Astrocyte of the spinal cord (primary cell): Measurements from ENCODE around the gene PKD1L1.

Experiments
- DNase-seq: peaks from one replicate; pipeline ENCODE4 v3.0.0; 2011; ENCODE audit warnings: low read depth, low spot score
- H3K4me3 ChIP-seq: 2 replicates; pipeline ENCODE4 v1.5.1; 2011; ENCODE audit warnings: low read depth, mild to moderate bottlenecking, low read length, moderate library complexity
- in situ Hi-C: cut with HindIII; loops from 2 replicates; pipeline ENCODE4 v1.10.0; 2017; ENCODE audit warnings: low sequenced_read_pairs
- TF ChIP-seq, protein P1 (sequence below): IDR thresholded peaks from 2 replicates; pipeline ENCODE4 v1.5.1; 2012; ENCODE audit warnings: low read depth, mild to moderate bottlenecking, low read length, inconsistent platforms

The PKD1L1 gene

DNA sequence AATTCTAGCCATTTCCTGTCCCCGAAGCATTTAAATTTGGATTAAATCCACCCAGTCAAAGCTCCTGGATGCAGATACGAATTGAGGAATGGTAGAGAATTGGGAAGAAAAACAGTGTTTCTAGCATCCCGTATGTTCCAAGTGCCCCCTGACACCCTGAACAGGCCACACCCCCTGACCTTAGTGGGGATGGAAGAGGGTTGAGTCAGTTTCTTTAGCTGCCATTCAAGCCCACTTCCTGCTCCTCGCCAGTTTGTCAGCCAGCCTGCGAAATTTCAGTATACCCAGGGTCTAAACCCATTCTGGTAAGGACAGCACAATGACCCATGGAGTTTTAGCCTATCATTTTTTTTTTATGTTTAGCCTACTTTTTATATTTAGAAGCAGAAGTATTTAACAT is 101.1 kb downstream of the PKD1L1 start:
- DNase-seq, result no peak
- H3K4me3 ChIP-seq, result no peak overlapping the region
- in situ Hi-C loops, result no loop called here
- TF ChIP-seq, protein P1, sequence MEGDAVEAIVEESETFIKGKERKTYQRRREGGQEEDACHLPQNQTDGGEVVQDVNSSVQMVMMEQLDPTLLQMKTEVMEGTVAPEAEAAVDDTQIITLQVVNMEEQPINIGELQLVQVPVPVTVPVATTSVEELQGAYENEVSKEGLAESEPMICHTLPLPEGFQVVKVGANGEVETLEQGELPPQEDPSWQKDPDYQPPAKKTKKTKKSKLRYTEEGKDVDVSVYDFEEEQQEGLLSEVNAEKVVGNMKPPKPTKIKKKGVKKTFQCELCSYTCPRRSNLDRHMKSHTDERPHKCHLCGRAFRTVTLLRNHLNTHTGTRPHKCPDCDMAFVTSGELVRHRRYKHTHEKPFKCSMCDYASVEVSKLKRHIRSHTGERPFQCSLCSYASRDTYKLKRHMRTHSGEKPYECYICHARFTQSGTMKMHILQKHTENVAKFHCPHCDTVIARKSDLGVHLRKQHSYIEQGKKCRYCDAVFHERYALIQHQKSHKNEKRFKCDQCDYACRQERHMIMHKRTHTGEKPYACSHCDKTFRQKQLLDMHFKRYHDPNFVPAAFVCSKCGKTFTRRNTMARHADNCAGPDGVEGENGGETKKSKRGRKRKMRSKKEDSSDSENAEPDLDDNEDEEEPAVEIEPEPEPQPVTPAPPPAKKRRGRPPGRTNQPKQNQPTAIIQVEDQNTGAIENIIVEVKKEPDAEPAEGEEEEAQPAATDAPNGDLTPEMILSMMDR, result no peak

DNA sequence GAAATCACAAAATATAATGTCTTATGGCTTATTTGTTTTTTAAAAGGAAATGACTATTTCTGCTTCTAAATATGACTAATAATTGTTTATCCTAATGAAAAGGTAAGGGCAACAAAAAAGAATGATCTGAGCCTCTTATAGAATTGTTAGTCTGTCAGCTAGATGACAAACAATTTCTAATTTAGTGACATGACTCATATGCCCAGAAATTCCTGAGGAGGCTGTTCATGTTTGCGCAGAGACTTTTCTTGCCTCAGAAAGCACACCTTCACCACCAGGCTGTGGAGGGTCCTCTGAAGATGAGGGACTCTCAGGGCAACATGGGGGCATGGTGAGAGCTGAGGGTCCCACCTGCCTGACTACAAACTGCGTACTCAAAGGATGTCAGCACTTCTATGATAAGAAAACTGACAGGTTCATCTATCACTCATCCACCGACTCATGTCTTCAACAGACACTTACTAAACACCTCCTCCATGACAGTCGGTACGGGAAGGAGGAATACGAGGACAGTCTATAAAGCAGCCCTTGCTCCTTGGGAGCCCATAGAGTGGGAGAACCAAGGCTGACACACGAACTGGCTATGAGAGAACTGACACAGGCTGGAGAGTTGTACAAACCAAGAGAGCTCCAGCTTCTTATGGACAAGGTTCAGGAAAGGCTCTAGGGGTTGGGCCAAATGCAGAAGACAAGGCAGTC is 102.0 kb downstream of the PKD1L1 start:
- DNase-seq, result peak; percentile 35
- H3K4me3 ChIP-seq, result no peak overlapping the region
- TF ChIP-seq, protein P1, result no peak
- in situ Hi-C loops, result no loop called here

DNA sequence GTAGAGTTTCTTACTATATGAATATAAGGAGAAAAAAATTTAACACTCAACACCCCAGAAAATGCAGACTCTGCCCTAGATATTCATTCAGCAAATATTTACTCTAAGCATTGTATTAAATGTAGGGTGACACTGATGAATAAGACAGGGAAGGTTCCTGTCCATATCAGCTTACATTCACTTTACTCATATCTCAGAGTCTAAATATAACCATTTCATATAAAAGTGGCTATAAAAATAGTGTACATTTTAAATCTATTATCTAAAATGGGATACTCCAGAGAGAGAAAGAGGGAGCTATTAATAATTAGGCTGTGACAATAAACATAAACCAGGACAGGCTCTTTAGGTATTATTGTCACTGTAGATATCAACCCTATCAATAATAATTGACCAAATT is 104.0 kb downstream of the PKD1L1 start:
- TF ChIP-seq, protein P1, result no peak
- DNase-seq, result no peak
- in situ Hi-C loops, result no loop called here
- H3K4me3 ChIP-seq, result no peak overlapping the region

DNA sequence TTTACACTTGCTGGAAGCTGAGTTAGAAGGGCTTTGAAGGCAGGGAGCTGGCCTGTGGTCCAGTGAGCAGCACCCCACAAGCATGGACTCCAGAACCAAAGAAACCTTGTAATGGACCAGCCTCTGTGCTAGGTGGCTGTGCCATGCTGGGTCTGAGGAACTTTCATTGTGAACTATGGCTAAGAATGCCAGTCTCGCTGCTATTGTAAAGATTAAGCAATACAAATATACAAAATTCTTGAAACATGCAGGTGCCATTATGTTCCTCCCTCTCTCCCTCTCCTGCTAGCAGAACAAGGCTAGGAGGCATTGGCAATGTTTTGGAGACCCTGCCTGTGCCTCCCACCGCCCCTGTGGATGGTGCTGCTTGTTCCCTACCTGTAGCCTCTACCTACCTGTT is 105.0 kb downstream of the PKD1L1 start:
- TF ChIP-seq, protein P1, result no peak
- no peak overlapping the region for H3K4me3 ChIP-seq
- in situ Hi-C loops, result no loop called here
- DNase-seq, result no peak

DNA sequence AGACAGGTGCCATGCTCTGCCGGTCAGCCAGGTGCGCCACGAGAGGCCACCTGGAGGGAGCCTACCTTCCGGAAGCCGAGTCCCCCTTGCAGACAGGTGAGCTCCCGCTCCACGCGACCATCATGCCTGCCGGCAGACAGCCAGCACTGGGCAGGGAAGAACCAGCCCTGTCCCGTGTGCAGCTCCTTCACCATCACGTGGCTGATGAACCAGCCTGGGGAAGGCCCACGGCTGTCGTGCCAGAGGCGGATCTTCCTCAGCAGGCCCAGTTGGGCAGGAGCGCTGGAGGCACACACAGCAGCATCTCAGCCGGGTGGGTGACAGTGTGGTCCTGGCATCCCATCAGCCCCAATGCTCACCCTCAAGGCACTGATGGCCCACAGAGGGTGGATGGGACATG is 108.9 kb downstream of the PKD1L1 start:
- no peak for DNase-seq
- in situ Hi-C loops, result no loop called here
- TF ChIP-seq, protein P1, result no peak
- H3K4me3 ChIP-seq, result no peak overlapping the region

DNA sequence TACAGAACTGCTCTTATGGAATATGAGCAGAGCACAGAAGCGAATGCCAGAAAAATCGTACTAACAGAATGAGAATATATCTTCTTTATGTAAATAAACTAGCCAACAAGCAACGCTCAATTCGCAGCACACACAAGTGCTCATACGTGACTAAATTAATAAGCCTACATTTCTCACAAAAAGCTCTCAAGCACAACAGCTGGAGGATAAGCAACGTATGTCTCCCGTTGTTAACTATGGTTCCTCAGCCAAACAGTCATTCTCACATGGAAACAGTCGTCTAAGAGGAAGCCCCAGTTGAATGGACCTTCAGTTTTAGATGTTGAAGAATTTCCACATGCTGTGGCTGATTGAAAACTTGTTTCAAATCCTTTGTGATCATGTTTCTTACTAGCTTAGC is 110.4 kb downstream of the PKD1L1 start:
- TF ChIP-seq, protein P1, result no peak
- in situ Hi-C loops, result no loop called here
- no peak for DNase-seq
- H3K4me3 ChIP-seq, result no peak overlapping the region
